ENCODE results near the gene WT1.

The WT1 gene

GRCh38 chr11:32435152-32435480 lies 223 bp downstream of the WT1 start:
- DNase-seq (ENCODE audit: low read depth): no peak
- no peak overlapping the region for H3K4me3 ChIP-seq (ENCODE audit: low read length)

GRCh38 chr11:32434356-32435151 lies 785 bp downstream of the WT1 start:
- no peak overlapping the region for H3K4me3 ChIP-seq (ENCODE audit: low read length)
- TF ChIP-seq CTCF (IDR thresholded peaks at IDR 0.05; ENCODE audit: insufficient read depth, low read depth, low read length, missing control alignments): no peak
- DNase-seq (ENCODE audit: low read depth): no peak

More at GRCh38 chr11:32435152-32435480, 223 bp downstream of the WT1 start:
- no peak for TF ChIP-seq CTCF (IDR thresholded peaks at IDR 0.05; ENCODE audit: insufficient read depth, low read depth, low read length, missing control alignments)

- TF ChIP-seq CTCF (IDR thresholded peaks at IDR 0.05; ENCODE audit: insufficient read depth, low read depth, low read length, missing control alignments): no peak
- no peak for DNase-seq (ENCODE audit: low read depth)
- no peak overlapping the region for H3K4me3 ChIP-seq (ENCODE audit: low read length)
Measured at GRCh38 chr11:32433914-32434355, 1.4 kb downstream of the WT1 start.

- no peak for TF ChIP-seq CTCF (IDR thresholded peaks at IDR 0.05; ENCODE audit: insufficient read depth, low read depth, low read length, missing control alignments)
- no peak for DNase-seq (ENCODE audit: low read depth)
- H3K4me3 ChIP-seq (ENCODE audit: low read length): no peak overlapping the region
Measured at GRCh38 chr11:32433101-32433913, 2.0 kb downstream of the WT1 start.

- H3K4me3 ChIP-seq (ENCODE audit: low read length): no peak overlapping the region
- no peak for DNase-seq (ENCODE audit: low read depth)
- TF ChIP-seq CTCF (IDR thresholded peaks at IDR 0.05; ENCODE audit: insufficient read depth, low read depth, low read length, missing control alignments): no peak
Measured at GRCh38 chr11:32432565-32432964, 2.8 kb downstream of the WT1 start.

GRCh38 chr11:32430568-32431381 lies 4.6 kb downstream of the WT1 start:
- TF ChIP-seq CTCF (IDR thresholded peaks at IDR 0.05; ENCODE audit: insufficient read depth, low read depth, low read length, missing control alignments): no peak
- no peak for DNase-seq (ENCODE audit: low read depth)
- H3K4me3 ChIP-seq (ENCODE audit: low read length): no peak overlapping the region

Data from epithelial cell of esophagus (primary cell).